ENCODE results near the gene PPRC1. TPM values are rescaled to one million over a fixed set of nuclear protein-coding genes. Genes with fewer than 3 reads are reported as not detected.

The PPRC1 gene
- total and polyA plus RNA-seq, 2 donors (not counting 3 experiments of a cell fraction or from before 2014, with no cell fraction given) = 27.0 to 49.9 TPM

- Histone ChIP-seq H3K79me2 (ENCODE audit: control insufficient read depth, insufficient read depth, low read length) (peaks cover 56% of the 10 kb centered on the region), H3K9me1 (replicated peaks; ENCODE audit: control insufficient read depth, extremely low read depth, insufficient read depth, low read length) (no peaks in the 10 kb centered on the region), H3K9ac (replicated peaks; ENCODE audit: extremely low read depth, insufficient read depth, low read length) (no peak overlapping the region), H2AFZ (ENCODE audit: low read depth, low read length) (no peak overlapping the region), H3K36me3 (ENCODE audit: control insufficient read depth in 2 of 2, extremely low read depth in 1 of 2, insufficient read depth in 2 of 2, low read length in 2 of 2) (peaks cover 5 to 7% of the 10 kb centered on the region in 2 experiments), H3K27me3 (ENCODE audit: control insufficient read depth in 2 of 2, insufficient read depth in 2 of 2, low read length in 2 of 2) (no peaks in the 10 kb centered on the region), H3K9me3 (replicated peaks; ENCODE audit: control insufficient read depth, insufficient read depth, low read length) (no peaks in the 10 kb centered on the region), H3K27ac (ENCODE audit: insufficient read depth, low read depth, low read length) (no peak overlapping the region), H3K4me2 (ENCODE audit: insufficient read depth, low read length) (peak overlapping the region; percentile 31), H3K4me1 (ENCODE audit: control insufficient read depth, extremely low read depth, insufficient read depth, low read length) (peaks cover 56% of the 10 kb centered on the region), H3K4me3 (replicated peaks in 1 of 3; ENCODE audit: insufficient read depth in 1 of 3, low read depth in 1 of 3, low read length in 3 of 3) (no peak overlapping the region), H4K20me1 (replicated peaks; ENCODE audit: control insufficient read depth, extremely low read depth, insufficient read depth, low read length) (no peaks in the 10 kb centered on the region)
- BruUV-seq (replicated peaks) = no TSS peak
- intact Hi-C loops (cut with micrococcal nuclease) = loop anchor here (2.0 to 5.0 kb wide), 2 partner anchors 37 to 51 kb away; partner anchors contain the start of genes HPS6 and NOLC1
- peak; percentile 50 for DNase-seq (ENCODE audit: low read depth, low spot score)
- ChIA-PET CTCF (interaction anchor here (2.1 to 3.0 kb wide), 3 partner anchors 14 to 275 kb away, joined by 8 to 19 read pairs (median 12); no protein-coding TSS in a partner anchor), POLR2A (no interaction called here)
- TF ChIP-seq EZH2 (IDR thresholded peaks at IDR 0.05; ENCODE audit: borderline replicate concordance, low read depth, low read length, severe bottlenecking) (no peak), POLR2A (IDR thresholded peaks at IDR 0.05; ENCODE audit: low read depth, low read length) (no peak), POLR2AphosphoS5 (IDR thresholded peaks at IDR 0.05; ENCODE audit: insufficient read depth, low read depth, low read length) (no peak), JUN (IDR thresholded peaks at IDR 0.05; ENCODE audit: borderline replicate concordance, insufficient read depth, insufficient read length, low read depth) (no peak), FOS (IDR thresholded peaks at IDR 0.05; ENCODE audit: borderline replicate concordance, insufficient read depth, low read length) (no peak), CTCF (IDR thresholded peaks at IDR 0.05; ENCODE audit: extremely low read depth in 1 of 2, insufficient read depth in 1 of 2, low read depth in 1 of 2, low read length in 2 of 2) (no peak), MAX (IDR thresholded peaks at IDR 0.05; ENCODE audit: insufficient read depth, insufficient read length) (no peak), GATA2 (IDR thresholded peaks at IDR 0.05; ENCODE audit: insufficient read depth, insufficient read length, low read depth, low read length) (no peak), MYC (IDR thresholded peaks at IDR 0.05; ENCODE audit: low read depth, low read length) (no peak)
- peak; percentile 83 for FAIRE-seq
- dilution Hi-C loops (cut with MboI; ENCODE audit: extremely low pct_ligation_motif_present, low sequenced_read_pairs) = no loop called here
Observed at GRCh38 chr10:102115775-102116174, 17.1 kb upstream of the PPRC1 start.

Measured in endothelial cell of umbilical vein (primary cell).